HG03469 (cell line): ENCODE measurements around the gene SLC38A4.

Experiments used
- ATAC-seq: cut with Tn5 transposase; IDR thresholded peaks from one replicate; pipeline ENCODE4 v1.9.1; 2021; ENCODE audit warnings: mild to moderate bottlenecking, moderate library complexity, moderate number of reproducible peaks; ENCODE audit not compliant: unreplicated experiment

Gene SLC38A4

DNA sequence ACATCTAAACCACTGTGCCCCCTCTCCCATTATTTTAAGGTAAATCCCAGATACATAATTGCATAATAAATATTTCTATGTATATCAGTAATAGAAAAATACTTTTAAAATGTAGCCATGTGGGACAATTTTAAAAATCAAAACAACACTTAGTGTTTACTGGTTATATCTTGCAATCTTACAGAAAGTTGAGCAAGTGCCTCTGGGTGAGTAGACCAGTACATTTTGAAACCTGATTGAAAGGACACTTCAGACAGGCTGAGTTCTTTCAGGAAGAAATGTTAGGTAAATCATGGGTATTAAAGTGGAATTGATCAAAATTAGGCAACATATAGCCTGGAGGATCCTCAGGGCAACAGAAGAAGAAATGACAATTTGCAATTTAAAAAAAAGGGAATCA is 7.2 kb downstream of the SLC38A4 start:
- ATAC-seq: no peak

DNA sequence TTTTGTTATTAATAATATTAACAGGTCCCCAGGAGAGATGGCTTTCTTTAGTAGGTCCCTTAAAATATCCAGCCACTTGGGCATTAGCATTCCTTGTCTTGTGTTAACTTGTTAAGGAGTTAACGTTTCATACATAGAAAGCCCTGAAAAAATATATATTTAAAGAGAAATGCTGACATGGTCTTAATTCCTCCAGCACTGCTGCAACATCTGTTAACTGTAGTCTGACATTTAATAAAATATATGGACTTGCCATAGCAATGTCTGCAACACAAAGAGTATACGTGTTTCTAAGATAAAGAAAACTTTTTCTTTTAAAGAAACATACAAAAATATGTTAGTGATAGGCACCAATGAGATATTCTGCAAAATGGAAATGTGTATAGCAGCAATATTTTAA is 10.0 kb downstream of the SLC38A4 start:
- no peak for ATAC-seq

DNA sequence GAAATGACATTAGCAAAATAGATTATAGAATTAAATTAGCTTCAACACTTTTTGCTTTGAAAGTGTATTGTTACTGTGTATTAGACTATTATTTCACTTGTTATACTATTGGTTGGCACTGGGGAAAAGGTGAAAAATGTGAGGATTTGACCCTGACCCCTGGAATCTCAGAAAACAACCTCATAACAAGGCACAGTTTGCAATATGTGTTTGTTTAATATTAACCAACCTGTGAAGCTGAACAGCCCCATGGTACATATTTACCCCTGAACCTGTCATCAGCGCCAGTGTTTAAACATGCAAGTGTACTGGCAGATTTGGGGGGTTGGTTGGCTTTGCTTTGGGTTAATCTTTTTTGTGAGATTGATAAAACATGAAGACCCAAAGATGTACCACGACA is 11.7 kb downstream of the SLC38A4 start:
- ATAC-seq: no peak

DNA sequence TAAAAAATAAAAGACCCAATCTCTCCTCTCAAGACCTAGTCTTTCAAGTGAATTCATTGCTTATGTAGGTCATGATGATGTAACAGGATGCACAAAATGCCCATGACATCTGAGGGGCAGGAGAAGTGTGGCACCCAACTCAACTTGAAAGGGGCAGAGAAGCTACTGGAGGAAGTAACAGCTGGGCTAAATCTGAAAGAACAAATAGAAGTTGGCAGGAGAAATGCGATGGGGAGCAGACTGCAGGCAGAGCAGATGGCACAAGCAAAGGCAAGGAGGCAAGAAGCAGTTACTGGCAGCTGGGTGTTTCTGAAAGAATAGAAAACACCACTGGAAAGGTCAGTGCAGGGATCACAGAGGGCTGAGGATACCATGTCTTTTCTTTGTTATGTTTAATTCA is 14.6 kb downstream of the SLC38A4 start:
- ATAC-seq: no peak

DNA sequence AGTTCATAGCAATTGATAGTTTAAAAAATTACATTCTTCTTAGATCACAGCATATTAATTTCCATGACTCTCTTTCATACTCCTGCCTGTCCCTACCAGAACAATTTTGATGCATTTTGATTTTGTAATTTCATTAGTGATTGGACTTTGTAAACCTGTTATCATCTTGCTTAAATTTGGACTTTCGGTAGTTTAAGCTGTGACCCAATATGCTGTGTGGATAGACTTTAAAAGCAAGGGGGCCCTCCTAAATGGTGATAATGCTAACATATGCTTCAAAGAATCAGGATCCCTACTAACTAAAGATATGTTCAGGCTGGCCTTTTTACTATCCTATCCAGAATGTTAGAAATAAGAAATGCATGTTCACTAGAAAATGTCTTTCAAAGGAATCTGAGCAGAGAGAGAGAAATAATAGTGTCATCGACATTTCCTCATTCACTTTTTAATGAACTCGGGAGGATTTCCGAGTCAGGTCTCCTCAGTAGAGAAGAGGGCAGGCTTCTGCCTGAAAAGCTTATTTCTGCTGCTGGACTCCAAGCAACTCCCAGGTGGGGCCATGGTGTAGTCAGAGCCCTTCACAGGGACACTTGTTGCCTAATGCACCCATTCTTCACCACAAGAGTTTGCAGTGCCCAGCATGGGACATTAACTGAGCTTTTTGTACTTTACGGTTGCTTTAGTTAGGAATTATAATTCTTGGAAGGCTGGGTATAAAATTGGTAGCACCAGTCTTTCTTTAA is 16.7 kb downstream of the SLC38A4 start:
- ATAC-seq: no peak

DNA sequence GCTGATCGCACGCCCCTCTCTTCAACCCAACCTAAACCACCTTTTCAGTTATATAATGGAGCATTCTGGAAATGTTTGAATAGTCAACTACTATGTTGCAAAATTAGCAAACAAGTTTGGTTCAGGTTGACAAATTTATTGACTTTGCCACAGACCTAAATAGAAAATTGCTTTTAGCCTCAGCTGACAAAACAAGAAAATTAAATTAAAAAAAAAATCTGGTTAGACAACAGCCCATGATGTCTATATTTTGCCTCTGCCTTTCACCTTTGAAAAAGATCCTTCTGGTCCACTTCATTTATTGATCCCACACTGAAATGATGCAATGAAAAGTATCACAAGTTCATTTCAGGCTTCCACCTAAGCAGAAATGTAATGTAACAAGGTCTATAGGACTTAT is 17.5 kb downstream of the SLC38A4 start:
- no peak for ATAC-seq

DNA sequence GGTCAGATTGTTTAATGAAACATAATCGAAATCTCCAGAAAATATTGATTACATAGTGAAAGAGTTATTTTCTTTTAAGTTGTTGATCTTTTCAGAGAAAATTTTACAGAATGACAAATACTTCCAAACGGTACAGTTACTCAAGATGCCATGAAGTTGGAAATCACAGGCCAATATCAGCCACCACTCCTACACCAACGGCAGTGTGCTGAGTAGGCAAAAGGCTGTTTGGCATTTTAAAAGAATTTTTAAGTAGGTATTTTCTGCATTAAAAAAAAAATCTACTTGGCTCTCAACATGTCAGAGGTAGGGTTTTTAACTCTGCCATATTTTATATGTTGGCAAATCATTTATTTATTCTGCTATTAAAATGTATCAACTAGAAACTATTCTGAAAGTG is 21.7 kb downstream of the SLC38A4 start:
- ATAC-seq: no peak

DNA sequence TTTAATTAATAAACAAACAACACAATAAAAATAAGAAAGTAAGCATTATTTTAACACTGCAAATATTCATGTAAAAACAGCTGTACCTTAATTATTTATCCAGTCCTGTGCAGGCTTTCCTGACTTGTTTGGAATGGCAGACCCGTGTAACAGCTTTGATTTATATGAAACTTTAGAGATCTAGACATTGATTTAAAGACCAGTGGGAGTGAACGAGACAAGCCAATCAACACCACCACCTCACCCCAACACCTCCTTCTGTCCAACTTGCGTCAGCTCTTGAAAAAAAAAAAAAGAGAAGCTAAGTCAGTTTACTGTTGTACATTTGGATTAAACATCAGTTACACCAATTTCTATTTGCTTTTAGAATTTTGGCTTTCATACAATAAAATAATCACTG is 22.3 kb downstream of the SLC38A4 start:
- ATAC-seq: no peak

DNA sequence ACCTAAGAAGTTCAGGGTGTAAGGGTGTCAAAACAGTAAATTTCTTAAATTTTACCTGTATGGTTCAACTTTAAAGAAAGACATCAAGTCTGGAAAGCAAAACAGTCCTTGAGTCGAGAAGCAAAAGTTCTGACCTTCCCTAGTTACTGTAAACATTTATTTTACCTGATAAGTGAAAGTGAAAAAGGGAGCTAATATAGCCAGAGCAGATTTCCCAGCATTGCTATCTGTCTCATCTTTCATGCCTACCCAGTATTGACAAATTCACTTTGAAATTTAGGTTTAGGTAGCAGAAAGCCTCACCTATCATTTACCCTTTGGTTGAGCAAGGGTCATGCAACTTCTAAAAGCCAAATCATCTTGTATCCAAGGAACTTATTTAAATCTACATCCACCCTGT is 24.5 kb downstream of the SLC38A4 start:
- no peak for ATAC-seq

DNA sequence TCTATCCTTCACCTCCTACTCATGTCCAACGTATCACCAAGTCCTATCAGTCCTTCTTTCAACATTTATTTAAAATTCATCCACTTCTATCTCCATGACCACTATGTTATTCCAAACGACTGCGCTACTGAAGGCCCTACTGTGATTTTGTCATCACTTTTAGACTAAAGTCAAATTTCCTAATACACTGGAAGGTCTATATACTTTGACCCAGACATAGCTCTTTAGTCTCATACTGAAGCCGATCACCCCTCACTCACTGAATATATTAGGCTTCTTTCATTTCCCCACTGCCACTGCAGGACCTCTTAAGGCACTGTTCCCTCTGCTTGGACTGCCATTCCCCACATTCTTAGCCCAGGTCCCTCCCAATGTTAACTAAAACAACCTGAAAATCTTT is 25.6 kb downstream of the SLC38A4 start:
- ATAC-seq: no peak

DNA sequence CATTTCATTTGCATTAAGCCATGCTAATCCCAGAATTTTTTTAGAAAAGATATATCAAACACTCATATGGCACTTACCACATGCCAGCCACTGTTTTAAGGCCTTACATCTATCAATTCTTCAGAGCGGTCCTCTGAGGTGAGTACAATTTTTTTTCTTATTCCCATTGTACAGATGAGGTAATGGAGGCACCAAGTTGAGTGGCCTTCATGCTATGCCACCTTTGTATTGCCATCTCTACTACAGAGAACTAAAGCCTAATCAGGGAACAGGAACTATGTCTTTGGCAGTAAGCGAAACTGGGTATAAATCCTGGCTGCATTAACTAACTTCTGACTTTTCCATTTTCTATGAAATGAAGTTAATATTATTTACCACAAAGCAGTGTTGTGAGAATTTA is 27.1 kb downstream of the SLC38A4 start:
- ATAC-seq: no peak

DNA sequence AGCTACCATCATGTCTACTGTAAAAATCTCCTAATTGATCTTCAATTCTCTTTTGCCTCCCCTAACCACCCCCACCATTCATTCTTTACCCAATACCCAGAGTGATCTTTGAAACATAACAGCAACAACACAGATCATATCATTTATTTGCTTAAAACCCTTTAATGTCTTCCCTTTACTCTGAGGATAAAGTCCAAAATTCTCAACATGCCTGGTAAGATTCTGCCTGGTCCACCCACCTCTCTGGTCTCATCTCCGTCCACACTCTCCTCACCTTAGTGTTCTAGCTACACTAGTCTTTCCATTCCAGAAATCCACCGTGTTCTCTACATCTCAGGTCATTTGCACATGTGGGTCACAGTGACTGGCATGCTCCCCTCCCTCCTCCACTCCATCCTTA is 27.7 kb downstream of the SLC38A4 start:
- ATAC-seq: no peak

DNA sequence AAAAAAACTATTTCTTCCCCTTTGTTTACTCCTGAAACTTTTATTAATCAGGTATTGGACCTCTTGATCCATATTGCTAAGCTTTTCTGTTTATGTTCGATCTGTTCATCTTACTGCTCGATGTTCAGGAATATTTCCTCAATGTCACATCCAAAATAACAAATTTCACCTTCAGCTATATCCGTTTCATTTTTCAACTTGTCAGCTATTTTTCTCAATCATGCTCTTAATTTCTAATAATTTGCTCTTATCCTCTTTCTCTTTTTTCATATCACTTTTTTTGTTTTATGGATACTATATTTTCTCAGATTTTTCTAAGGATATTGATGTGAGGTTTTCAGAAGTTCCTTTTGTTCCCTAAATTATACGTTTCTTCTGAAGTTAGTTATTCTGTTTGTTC is 29.8 kb downstream of the SLC38A4 start:
- no peak for ATAC-seq

DNA sequence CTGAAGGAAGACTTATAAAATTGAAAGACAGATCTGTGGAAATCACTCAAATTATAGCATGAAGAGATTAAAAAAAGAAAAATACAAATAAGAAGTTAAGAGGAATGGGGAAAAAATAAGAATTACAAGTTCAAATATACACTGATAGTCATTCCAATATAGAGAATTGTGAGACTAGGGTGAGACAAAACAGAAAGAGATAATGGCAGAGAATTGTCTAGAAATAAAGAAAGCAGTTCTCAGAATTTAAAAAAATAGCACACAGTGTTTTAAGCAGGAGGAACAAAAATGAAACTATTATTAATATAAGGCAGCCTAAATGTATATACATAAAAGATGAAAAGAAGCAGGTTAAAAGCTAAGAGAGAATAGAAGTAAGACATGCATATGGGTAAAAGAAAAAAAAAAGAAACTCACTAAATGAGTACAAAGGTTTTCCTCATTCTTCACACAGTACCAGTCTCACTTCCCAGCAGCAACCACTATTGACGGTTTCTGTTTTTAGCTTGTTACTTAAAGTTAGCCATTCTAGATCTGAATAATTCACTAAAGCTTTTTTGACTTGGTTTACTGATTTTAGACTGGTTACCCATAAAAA is 31.1 kb downstream of the SLC38A4 start:
- no peak for ATAC-seq

DNA sequence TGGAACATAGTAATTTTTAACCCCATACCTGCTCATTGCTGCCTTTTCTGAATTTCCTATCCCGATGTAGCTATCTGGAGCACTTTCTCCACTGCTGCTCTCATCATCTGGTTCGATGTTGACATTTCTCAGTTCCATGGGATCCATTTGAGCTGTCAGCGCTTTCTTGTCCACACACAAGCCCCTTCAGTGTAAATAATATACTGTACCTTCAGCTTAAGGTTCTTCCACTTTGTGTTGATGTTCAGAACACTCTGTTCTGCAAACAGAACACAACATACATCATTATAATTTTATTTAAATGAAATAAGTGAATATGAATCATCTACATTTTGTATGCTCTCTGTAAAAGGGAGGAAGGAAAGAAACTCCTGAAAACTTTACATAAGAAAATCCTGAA is 32.9 kb downstream of the SLC38A4 start:
- no peak for ATAC-seq

DNA sequence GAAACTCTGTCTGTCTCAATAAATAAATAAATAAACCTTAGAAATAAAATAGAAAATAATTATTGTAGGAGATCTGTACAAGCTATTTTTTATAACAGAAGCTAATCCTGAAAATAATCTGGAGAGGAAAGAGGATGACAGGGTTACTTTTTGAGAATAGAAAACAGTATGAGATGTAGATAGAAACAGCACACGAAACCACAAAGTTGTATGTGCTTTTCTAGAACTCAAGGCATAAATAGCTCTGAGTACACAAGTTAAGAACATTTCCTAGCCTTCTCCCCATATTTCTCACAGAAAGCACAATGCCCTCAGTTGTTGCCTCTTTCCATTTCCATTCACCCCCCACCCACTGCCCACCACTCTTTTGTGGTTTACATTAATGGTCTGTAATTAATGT is 35.7 kb downstream of the SLC38A4 start:
- no peak for ATAC-seq

DNA sequence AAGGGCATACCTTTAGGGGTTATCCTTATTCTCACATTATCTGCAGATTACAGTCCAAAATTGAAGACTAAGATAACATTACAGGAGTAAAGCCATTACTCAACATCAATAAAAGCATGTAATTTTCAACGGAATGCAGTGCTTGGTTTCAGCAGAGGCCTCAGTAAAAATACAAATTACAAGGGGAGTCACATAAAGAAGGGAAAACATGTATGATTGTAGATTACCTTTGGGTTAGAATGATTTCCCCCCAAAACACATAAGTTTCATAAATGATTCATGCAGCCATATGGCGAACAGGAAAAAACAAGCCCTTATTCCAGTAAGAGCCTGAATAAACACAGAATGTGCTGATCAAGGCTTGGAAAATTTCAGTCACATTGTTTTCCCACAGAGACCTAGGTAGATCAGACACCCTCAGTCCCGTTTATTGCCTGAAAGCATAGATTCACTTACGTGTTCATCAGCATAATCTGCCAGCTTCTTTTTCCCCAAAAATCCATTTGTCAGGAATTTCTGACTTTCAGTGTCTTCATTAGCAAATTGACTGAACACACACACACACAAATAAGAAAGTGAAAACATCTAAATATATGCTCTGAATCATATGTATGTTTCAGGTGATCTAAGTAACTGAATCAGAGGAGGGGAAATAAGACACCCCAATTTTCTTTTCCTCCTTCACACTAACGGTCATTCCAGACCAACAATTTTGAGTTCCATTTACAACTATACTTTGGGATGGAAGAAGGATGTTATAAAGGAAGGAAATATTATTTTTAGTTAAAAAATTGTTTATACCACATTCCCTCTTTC is 37.5 kb downstream of the SLC38A4 start:
- no peak for ATAC-seq

DNA sequence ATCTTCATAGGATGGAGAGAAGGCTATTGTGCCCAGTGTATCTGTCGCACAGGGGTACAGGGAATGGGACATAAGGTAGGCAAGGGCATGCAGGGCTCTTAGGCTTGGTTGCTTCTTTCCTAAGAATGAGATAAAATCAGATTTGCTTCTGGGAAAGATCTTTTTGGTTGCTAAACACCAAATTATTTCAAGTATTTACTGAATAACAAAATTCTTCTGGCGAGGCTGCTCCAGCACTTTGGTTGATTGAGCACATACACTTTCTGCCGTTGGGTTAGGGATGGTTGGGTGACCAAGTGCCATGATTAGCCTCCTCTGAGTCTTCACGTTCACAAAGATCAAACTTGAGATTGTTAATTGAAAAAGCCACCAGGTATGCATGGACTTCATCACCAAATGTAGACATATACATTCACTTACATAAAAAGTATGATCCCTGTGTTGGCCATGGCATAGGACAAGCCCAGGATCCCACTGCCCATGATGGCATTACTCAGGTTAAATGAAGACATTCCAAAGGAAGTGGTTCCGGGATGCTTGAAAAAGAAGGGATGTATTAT is 38.2 kb downstream of the SLC38A4 start:
- ATAC-seq: no peak

DNA sequence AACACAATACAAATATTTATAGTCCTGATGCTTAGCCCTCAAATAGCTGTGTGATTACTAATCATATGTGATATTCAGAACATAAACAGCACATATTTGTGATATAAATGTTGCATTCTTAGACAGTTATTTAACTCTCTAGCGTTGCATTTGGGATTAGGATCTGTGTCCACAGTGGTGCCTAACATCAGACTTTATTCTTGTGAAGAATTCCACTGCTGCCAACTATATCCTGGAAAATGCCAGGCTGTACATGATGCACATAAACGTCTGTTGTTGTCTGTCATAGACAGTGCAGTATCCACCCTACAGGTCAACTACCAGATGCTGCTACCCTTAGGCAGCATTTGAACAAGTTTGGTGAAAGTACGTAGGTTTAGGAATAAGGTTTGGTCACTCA is 39.0 kb downstream of the SLC38A4 start:
- no peak for ATAC-seq

DNA sequence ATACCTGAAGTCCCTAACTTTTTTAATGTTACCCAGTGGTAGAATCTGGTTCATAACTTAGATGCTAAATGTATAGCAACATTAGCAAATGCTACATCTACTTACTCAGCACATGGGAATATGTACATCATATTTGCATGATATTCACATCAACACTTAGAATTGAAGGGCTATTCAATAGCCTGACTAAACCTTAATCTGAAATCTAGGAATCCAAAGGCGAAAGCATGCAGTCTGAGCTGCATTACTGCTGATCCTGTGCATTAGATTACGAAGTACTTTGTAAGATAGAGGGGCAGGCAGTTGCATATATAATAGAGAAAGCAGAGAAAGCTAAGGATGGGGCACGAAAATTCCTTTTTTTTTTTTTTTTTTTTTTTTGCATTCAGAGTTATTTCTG is 40.4 kb downstream of the SLC38A4 start:
- ATAC-seq: no peak

DNA sequence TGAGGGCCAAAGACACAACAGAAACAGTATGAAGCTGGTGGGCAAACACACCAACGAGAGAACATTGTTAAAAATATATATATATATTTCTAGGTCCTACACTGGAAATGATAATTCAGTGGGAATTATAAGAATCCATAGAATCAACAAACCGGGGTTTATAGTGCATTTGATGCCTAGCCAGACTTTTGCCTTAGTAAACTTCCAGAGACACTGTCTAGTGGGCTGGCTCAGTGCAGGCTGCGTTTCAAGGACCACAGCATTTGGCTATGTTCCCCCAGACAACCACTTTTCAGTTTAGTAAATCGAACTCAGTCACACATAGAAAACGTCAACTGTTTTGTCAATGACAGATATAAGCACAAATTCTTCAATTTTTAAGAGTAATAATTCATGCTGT is 41.9 kb downstream of the SLC38A4 start:
- no peak for ATAC-seq

DNA sequence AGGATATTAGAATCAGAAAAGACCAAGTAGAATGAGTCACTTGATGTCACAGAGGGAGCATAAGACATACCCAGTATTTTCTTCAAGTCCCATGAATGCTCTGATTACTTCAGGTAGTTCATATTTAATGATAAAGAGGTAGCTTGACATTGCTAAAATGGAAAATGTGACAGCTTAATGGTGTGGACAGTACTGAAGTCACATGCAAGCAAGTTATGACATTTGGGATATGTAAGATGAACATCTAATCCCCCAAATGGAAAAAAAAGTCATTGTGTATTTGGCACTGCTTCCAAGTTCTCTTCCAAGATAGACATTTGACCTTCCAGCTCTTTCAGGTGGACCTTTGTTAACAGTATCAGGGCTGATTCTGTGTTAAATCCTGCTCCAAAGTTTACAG is 45.9 kb downstream of the SLC38A4 start:
- no peak for ATAC-seq
